ENCODE results near the gene ITIH1. TPM values are rescaled to one million over a fixed set of nuclear protein-coding genes. Genes with fewer than 3 reads are reported as not detected.
"Not testable (repeated sequence)": the region's sequence is repeated elsewhere in the genome, so short reads cannot be mapped to it uniquely, and the experiment has no call there.

ITIH1 gene
- total RNA-seq, 1 experiment from 2014 or later = not detected

- no peak overlapping the region for H3K9ac ChIP-seq (ENCODE audit: extremely low read depth, insufficient read length, low read length)
- WGBS (ENCODE audit: extremely low coverage, insufficient read length, low lambda C conversion rate) = no CpG with 5 or more reads among the region's 8 CpGs
These were observed 1.5 kb upstream of the ITIH1 start for GRCh38 chr3:52775877-52776276.

DNA sequence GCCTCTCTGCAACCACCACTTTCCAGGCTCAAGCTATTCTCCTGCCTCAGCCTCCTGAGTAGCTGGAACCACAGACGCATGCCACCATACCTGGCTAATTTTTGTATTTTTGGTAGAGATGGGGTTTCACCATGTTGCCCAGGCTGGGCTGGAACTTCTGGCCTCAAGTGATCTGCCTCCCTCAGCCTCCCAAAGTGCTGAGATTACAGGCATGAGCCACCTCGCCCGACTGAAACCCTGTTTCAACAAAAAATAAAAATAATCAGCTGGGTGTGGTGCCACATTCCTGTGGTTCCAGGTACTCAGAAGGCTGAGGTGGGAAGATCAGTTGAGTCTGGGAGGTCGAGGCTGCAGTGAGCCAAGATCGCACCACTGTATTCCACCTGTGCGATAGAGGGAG, 913 bp upstream of the ITIH1 start:
- not testable (repeated sequence) for H3K27ac ChIP-seq (ENCODE audit: insufficient read length, low read depth, low read length); H3K4me2 ChIP-seq (ENCODE audit: insufficient read depth, insufficient read length, low read length); H3K23ac ChIP-seq (ENCODE audit: insufficient read length, low read depth, low read length); H3K79me2 ChIP-seq (ENCODE audit: insufficient read depth, low read length); H3K18ac ChIP-seq (ENCODE audit: insufficient read length, low read depth, low read length); H3K56ac ChIP-seq (ENCODE audit: insufficient read length, low read depth, low read length); H4K91ac ChIP-seq (ENCODE audit: insufficient read length, low read depth, low read length); H2BK120ac ChIP-seq (ENCODE audit: low read depth, low read length, poor library complexity, severe bottlenecking); H3K27me3 ChIP-seq (ENCODE audit: insufficient read depth, low read length); H3K23me2 ChIP-seq (ENCODE audit: insufficient read length, low read depth, low read length, poor library complexity, severe bottlenecking); H3K27ac Mint-ChIP-seq; H2BK20ac ChIP-seq (ENCODE audit: low read depth, low read length, poor library complexity, severe bottlenecking); H2BK5ac ChIP-seq (ENCODE audit: insufficient read length, low read length); H4K8ac ChIP-seq (replicated peaks; ENCODE audit: insufficient read length, low read depth, low read length); H2BK15ac ChIP-seq (ENCODE audit: low read depth, low read length); H3K79me1 ChIP-seq (ENCODE audit: insufficient read depth, low read depth, low read length, poor library complexity, severe bottlenecking); H3K4me3 Mint-ChIP-seq; H4K20me1 ChIP-seq (ENCODE audit: control insufficient read depth, insufficient read depth, insufficient read length); H3T11ph ChIP-seq (ENCODE audit: low read length); DNase-seq; H3K9me3 ChIP-seq (ENCODE audit: control insufficient read depth, low read depth, low read length); H3K4me1 ChIP-seq (ENCODE audit: insufficient read depth, low read length); H3K36me3 Mint-ChIP-seq (ENCODE audit: insufficient read depth in 1 of 3, low read depth in 3 of 3); H3K9ac ChIP-seq (ENCODE audit: extremely low read depth, insufficient read length, low read length); H3K4ac ChIP-seq (ENCODE audit: low read depth, low read length); H2AFZ ChIP-seq (ENCODE audit: low read length); H2AK5ac ChIP-seq (ENCODE audit: insufficient read length, low read length); H3K9me3 Mint-ChIP-seq; H3K4me1 Mint-ChIP-seq; H2BK12ac ChIP-seq (ENCODE audit: insufficient read length, low read depth, low read length); H4K5ac ChIP-seq (ENCODE audit: insufficient read length, low read depth, low read length); H3K14ac ChIP-seq (ENCODE audit: insufficient read depth, low read length)
- WGBS (ENCODE audit: extremely low coverage, insufficient read length, low lambda C conversion rate) = no CpG with 5 or more reads among the region's 6 CpGs
- peaks cover 11% of the 10 kb centered on the region for H3K27me3 Mint-ChIP-seq (ENCODE audit: low read depth)

More at GRCh38 chr3:52775877-52776276, 1.5 kb upstream of the ITIH1 start:
- H3K27ac ChIP-seq (ENCODE audit: insufficient read length, low read depth, low read length) = no peak overlapping the region
- H3K23me2 ChIP-seq (ENCODE audit: insufficient read length, low read depth, low read length, poor library complexity, severe bottlenecking) = no peaks in the 10 kb centered on the region
- H4K20me1 ChIP-seq (ENCODE audit: control insufficient read depth, insufficient read depth, insufficient read length) = no peaks in the 10 kb centered on the region
- no peak overlapping the region for H3T11ph ChIP-seq (ENCODE audit: low read length)
- no peak overlapping the region for H3K4me3 Mint-ChIP-seq
- H2BK15ac ChIP-seq (ENCODE audit: low read depth, low read length) = no peak overlapping the region
- no peaks in the 10 kb centered on the region for H3K36me3 Mint-ChIP-seq (ENCODE audit: insufficient read depth in 1 of 3, low read depth in 3 of 3)
- no peak overlapping the region for H4K5ac ChIP-seq (ENCODE audit: insufficient read length, low read depth, low read length)
- H2BK5ac ChIP-seq (ENCODE audit: insufficient read length, low read length) = no peak overlapping the region
- no peak overlapping the region for H3K27ac Mint-ChIP-seq
- H2BK12ac ChIP-seq (ENCODE audit: insufficient read length, low read depth, low read length) = no peak overlapping the region
- no peak overlapping the region for H2AFZ ChIP-seq (ENCODE audit: low read length)
- H3K56ac ChIP-seq (ENCODE audit: insufficient read length, low read depth, low read length) = no peak overlapping the region
- H3K27me3 Mint-ChIP-seq (ENCODE audit: low read depth) = peaks cover 11% of the 10 kb centered on the region
- no peaks in the 10 kb centered on the region for H3K9me3 Mint-ChIP-seq
- no peak overlapping the region for H2BK20ac ChIP-seq (ENCODE audit: low read depth, low read length, poor library complexity, severe bottlenecking)
- no peak overlapping the region for H4K91ac ChIP-seq (ENCODE audit: insufficient read length, low read depth, low read length)
- no peak for TF ChIP-seq CTCF (conservative IDR thresholded peaks at IDR 0.05)
- H2BK120ac ChIP-seq (ENCODE audit: low read depth, low read length, poor library complexity, severe bottlenecking) = no peak overlapping the region
- H3K79me2 ChIP-seq (ENCODE audit: insufficient read depth, low read length) = no peaks in the 10 kb centered on the region
- H3K23ac ChIP-seq (ENCODE audit: insufficient read length, low read depth, low read length) = no peak overlapping the region
- H3K9me3 ChIP-seq (ENCODE audit: control insufficient read depth, low read depth, low read length) = no peaks in the 10 kb centered on the region
- H3K27me3 ChIP-seq (ENCODE audit: insufficient read depth, low read length) = no peaks in the 10 kb centered on the region
- H2AK5ac ChIP-seq (ENCODE audit: insufficient read length, low read length) = no peak overlapping the region
- H3K4me2 ChIP-seq (ENCODE audit: insufficient read depth, insufficient read length, low read length) = no peak overlapping the region
- H3K79me1 ChIP-seq (ENCODE audit: insufficient read depth, low read depth, low read length, poor library complexity, severe bottlenecking) = no peaks in the 10 kb centered on the region
- H4K8ac ChIP-seq (replicated peaks; ENCODE audit: insufficient read length, low read depth, low read length) = no peak overlapping the region
- no peak overlapping the region for H3K18ac ChIP-seq (ENCODE audit: insufficient read length, low read depth, low read length)
- H3K14ac ChIP-seq (ENCODE audit: insufficient read depth, low read length) = no peak overlapping the region
- H3K4me1 ChIP-seq (ENCODE audit: insufficient read depth, low read length) = no peaks in the 10 kb centered on the region
- DNase-seq = no peak
- peaks cover 0 to 6% of the 10 kb centered on the region in 2 experiments; a peak in 2 of 4 replicates for H3K4me1 Mint-ChIP-seq
- H3K4ac ChIP-seq (ENCODE audit: low read depth, low read length) = no peak overlapping the region
